Astrocyte of the cerebellum (primary cell): Measurements from ENCODE around the gene MYLK3.
"Not testable (repeated sequence)": the region's sequence is repeated elsewhere in the genome, so short reads cannot be mapped to it uniquely, and the experiment has no call there.

Source experiments
- DNase-seq: peaks from one replicate; pipeline ENCODE4 v3.0.0-alpha.2; 2011; ENCODE audit warnings: low read depth
- H3K4me3 ChIP-seq: 2 replicates; pipeline ENCODE4 v1.5.1; 2011; ENCODE audit warnings: mild to moderate bottlenecking, low read depth, low read length, moderate library complexity
- CTCF ChIP-seq: IDR thresholded peaks from 2 replicates; pipeline ENCODE4 v1.5.1; 2012; ENCODE audit warnings: low read length, low read depth, moderate library complexity, mild to moderate bottlenecking; ENCODE audit errors: missing control alignments
- in situ Hi-C: cut with HindIII; loops from 2 replicates; pipeline ENCODE4 v1.10.0; 2017; ENCODE audit warnings: low sequenced_read_pairs

MYLK3 gene

GRCh38 chr16:46688101-46688653 is 60.0 kb downstream of the MYLK3 start:
- peak overlapping the region; percentile 79 for H3K4me3 ChIP-seq
- in situ Hi-C loops, result no loop called here
- TF ChIP-seq CTCF, result peak; percentile 5
- no peak for DNase-seq

DNA sequence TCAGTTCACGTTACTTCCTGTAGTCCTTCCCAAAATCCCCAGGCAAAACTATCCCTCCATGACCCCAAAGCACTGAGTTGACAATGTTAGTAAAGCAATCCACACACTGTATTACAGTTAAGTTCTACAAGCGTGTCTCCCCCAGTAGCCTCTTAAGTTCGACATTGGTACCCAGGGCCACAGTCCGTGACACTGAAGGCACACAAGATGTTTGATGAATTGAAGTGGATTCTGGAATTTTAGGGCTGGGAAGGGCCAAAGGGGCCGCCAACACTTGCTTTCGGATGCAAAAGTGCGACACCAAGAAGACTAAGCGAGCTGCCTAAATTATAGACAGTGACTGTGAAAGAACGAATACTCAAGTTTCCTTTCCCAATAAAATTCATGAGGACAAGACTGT is 60.7 kb downstream of the MYLK3 start:
- no peak for DNase-seq
- in situ Hi-C loops, result no loop called here
- H3K4me3 ChIP-seq, result peak overlapping the region; percentile 79
- TF ChIP-seq CTCF, result no peak

DNA sequence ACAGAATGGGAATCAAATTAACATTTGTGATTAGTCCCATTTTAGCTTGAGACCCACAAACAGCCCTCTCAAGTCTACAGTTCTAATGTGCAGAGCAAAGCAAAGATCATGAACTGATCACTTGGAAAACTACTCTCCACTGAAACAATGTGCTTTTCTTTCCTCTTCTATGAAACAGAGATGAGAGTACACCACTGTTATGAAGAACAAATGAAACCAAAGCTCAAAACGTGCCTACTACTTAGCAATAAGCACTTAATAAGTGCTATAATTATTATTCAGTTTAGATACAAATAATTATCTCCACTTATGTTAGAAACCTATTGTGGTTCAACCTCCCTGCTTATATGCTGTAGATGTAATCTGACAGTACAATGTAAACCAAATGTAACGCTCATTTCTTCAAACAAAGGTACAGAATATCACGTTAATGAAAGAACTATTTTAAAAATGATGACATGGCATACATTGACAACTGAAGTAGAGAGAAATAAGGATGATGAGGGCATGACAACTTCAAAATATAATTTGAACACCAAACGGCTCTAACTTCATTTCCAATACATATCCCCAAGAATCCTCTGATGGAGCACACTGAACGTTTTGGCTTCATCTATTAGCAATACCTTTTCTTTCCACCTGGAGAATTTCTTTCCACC is 61.2 kb downstream of the MYLK3 start:
- H3K4me3 ChIP-seq, result no peak overlapping the region
- in situ Hi-C loops, result no loop called here
- TF ChIP-seq CTCF, result no peak
- no peak for DNase-seq

DNA sequence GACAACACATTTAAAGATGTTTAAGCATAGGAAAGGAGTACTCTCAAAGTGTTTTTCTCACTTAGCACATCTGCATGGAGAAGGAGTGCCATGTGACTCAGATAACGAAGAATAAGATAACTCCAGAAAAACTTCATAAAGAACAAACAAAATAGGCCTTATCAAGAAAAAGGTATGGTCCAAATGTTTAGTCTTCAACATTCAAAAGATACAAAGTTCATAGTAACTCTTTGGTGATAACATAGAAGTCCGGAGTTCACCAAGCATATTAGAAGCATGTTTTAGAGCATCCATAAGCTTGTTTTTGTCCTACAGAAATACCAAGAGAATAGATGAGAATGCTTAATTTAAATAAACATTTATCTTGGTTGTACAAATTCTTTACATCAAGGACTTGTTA is 66.3 kb downstream of the MYLK3 start:
- in situ Hi-C loops, DNase-seq, H3K4me3 ChIP-seq: not testable (repeated sequence)

DNA sequence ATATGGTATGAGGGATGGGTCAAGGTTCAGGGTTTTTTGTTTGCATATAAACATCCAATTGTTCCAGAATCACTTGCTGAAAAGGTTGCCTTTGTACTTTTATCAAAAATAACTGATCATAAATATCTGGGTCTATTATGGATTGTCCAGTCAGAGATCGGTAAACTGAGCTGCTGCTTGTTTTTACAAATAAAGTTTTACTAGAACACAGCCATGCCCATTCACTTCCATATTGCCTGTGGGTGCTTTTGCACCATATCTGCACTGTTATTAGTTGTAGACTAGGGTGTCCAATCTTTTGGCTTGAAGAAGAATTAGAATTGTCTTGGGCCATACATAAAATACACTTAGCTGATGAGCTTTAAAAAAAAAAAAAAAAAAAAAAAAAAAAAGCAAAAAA is 70.2 kb downstream of the MYLK3 start:
- in situ Hi-C loops, result loop anchor here (5.0 kb wide), 1 partner anchor 36 kb away; no protein-coding TSS in a partner anchor
- not testable (repeated sequence) for DNase-seq

GRCh38 chr16:46673320-46674013 is 74.7 kb downstream of the MYLK3 start:
- no peak overlapping the region for H3K4me3 ChIP-seq
- peak; percentile 97 for TF ChIP-seq CTCF
- peak; percentile 31 for DNase-seq
- in situ Hi-C loops, result no loop called here

More for the DNA sequence above, 70.2 kb downstream of the MYLK3 start:
- not testable (repeated sequence) for H3K4me3 ChIP-seq

DNA sequence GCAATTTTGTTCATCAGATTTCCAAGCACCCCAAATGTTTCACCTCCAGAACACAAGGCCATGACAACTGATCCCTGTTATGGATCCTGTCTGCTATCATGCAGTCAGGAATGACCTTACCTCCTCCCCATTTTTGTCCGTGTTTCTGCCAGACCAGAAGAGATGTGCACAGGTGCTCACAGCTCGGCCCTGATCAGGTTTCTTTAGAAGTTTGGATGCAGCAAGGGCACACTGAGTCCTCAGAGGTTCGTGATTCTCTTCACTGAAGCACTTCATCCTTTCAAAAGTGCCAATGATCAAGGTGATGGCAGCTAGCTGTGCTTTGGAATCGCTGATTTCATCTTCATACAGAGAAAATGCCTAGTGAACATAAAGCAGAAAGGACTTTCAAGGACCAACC is 86.0 kb downstream of the MYLK3 start:
- no peak for TF ChIP-seq CTCF
- no peak overlapping the region for H3K4me3 ChIP-seq
- in situ Hi-C loops, result no loop called here
- DNase-seq, result no peak
